MM.1S (cell line): ENCODE measurements around the gene EXOSC10.

Source experiments
- DNase-seq: peaks from one replicate; pipeline ENCODE4 v3.0.0-alpha.2; 2015
- H2AFZ ChIP-seq: fragments of 300-600 bp; sonication (generic); 2 replicates; pipeline ENCODE4 v1.6.0; 2016; ENCODE audit warnings: antibody characterized with exemption, low read length
- H3F3A ChIP-seq: fragments of 300-600 bp; sonication (generic); 2 replicates; pipeline ENCODE4 v1.6.1; 2016; ENCODE audit warnings: mild to moderate bottlenecking, antibody characterized with exemption, low read length, moderate library complexity, mixed read lengths; ENCODE audit not compliant: insufficient read depth
- H3K27ac ChIP-seq: fragments of 300-600 bp; sonication (generic); 2 replicates; pipeline ENCODE4 v1.5.1; 2016; ENCODE audit warnings: mild to moderate bottlenecking, low read length
- H3K27me3 ChIP-seq: fragments of 300-600 bp; sonication (generic); replicated peaks from 2 replicates; pipeline ENCODE4 v1.6.0; 2016; ENCODE audit warnings: low read length; ENCODE audit not compliant: insufficient read depth
- H3K36me3 ChIP-seq: fragments of 300-600 bp; sonication (generic); replicated peaks from 2 replicates; pipeline ENCODE4 v1.6.1; 2016; ENCODE audit warnings: mild to moderate bottlenecking, low read length, mixed read lengths; ENCODE audit not compliant: insufficient read depth
- H3K4me1 ChIP-seq: fragments of 300-600 bp; sonication (generic); 2 replicates; pipeline ENCODE4 v1.6.1; 2016; ENCODE audit warnings: low read length, mixed read lengths
- H3K4me2 ChIP-seq: fragments of 300-600 bp; sonication (generic); 2 replicates; pipeline ENCODE4 v1.6.0; 2016; ENCODE audit warnings: low read depth, low read length
- H3K4me3 ChIP-seq: fragments of 300-600 bp; sonication (generic); 2 replicates; pipeline ENCODE4 v1.5.1; 2016; ENCODE audit warnings: low read length, mixed read lengths
- H3K79me2 ChIP-seq: fragments of 300-600 bp; sonication (generic); 2 replicates; pipeline ENCODE4 v1.6.1; 2016; ENCODE audit warnings: mixed run types, low read length, mixed read lengths
- H3K9ac ChIP-seq: fragments of 300-600 bp; sonication (generic); 2 replicates; pipeline ENCODE4 v1.6.1; 2016; ENCODE audit warnings: low read length, mixed read lengths
- H3K9me2 ChIP-seq: fragments of 300-600 bp; sonication (generic); replicated peaks from 2 replicates; pipeline ENCODE4 v1.6.1; 2016; ENCODE audit warnings: mild to moderate bottlenecking, low read length, mixed read lengths; ENCODE audit not compliant: insufficient read depth
- H3K9me3 ChIP-seq: fragments of 300-600 bp; sonication (generic); replicated peaks from 2 replicates; pipeline ENCODE4 v1.6.1; 2016; ENCODE audit warnings: mild to moderate bottlenecking, low read length, mixed read lengths; ENCODE audit not compliant: insufficient read depth
- H4K20me1 ChIP-seq: fragments of 300-600 bp; sonication (generic); 2 replicates; pipeline ENCODE4 v1.6.1; 2016; ENCODE audit warnings: mild to moderate bottlenecking, low read length, moderate library complexity, mixed read lengths; ENCODE audit not compliant: insufficient read depth
- EZH2 ChIP-seq: fragments of 300-600 bp; sonication (generic); optimal IDR thresholded peaks from 2 replicates; pipeline ENCODE3; 2017; ENCODE audit warnings: low read depth, mild to moderate bottlenecking, antibody characterized with exemption, low read length, mixed read lengths
- EZH2phosphoT487 ChIP-seq: fragments of 300-600 bp; sonication (generic); IDR thresholded peaks from 2 replicates; pipeline ENCODE4 v1.6.1; 2018; ENCODE audit warnings: antibody characterized with exemption, low read length
- TF ChIP-seq, protein P1 (sequence below): fragments of 300-600 bp; sonication (generic); IDR thresholded peaks from 2 replicates; pipeline ENCODE4 v1.5.1; 2016; ENCODE audit warnings: antibody characterized with exemption, low read length, mixed read lengths

Gene EXOSC10

DNA sequence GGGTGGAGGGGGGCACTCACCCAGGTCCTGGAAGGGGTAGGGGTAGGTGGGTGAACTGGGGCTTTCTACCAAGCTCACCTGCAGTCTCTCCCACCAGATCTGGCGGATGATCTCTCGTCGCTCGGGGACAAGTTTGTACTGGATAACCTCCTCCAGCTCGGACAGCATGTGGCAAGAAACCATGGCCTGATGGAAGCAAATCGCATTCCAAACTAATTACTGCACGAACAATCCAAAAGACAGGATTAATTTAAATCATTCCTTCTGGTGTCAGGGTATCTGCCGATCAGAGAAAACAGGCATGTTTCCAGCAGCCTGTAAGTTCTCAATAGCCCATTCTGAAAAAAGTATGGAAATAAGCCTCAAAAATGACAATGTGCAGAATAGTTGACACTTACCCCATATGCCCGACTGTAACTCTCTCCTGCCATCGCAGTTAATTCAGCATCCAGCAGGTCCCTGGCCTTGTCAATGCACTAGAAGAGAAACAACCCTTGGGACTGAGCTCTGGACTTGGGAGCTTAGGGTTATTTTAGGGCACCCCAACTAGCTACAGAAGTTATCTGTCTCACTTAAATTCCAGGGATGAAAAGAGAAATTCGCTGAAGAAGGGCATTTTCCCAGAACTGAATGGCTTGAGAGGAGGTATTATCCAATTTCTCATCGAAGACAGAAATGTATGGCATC is 45.0 kb upstream of the EXOSC10 start:
- no peak overlapping the region for H3K4me2 ChIP-seq
- H2AFZ ChIP-seq: no peak overlapping the region
- no peaks in the 10 kb centered on the region for H3F3A ChIP-seq
- TF ChIP-seq, protein P1, sequence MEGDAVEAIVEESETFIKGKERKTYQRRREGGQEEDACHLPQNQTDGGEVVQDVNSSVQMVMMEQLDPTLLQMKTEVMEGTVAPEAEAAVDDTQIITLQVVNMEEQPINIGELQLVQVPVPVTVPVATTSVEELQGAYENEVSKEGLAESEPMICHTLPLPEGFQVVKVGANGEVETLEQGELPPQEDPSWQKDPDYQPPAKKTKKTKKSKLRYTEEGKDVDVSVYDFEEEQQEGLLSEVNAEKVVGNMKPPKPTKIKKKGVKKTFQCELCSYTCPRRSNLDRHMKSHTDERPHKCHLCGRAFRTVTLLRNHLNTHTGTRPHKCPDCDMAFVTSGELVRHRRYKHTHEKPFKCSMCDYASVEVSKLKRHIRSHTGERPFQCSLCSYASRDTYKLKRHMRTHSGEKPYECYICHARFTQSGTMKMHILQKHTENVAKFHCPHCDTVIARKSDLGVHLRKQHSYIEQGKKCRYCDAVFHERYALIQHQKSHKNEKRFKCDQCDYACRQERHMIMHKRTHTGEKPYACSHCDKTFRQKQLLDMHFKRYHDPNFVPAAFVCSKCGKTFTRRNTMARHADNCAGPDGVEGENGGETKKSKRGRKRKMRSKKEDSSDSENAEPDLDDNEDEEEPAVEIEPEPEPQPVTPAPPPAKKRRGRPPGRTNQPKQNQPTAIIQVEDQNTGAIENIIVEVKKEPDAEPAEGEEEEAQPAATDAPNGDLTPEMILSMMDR: no peak
- TF ChIP-seq EZH2 (no peak), EZH2phosphoT487 (no peak)
- H3K4me3 ChIP-seq: no peak overlapping the region
- no peaks in the 10 kb centered on the region for H3K4me1 ChIP-seq
- no peaks in the 10 kb centered on the region for H3K9me3 ChIP-seq
- 0 out of 2 replicates have a peak, but pooled peaks cover 4% of the 10 kb centered on the region for H3K36me3 ChIP-seq
- no peak overlapping the region for H3K27ac ChIP-seq
- no peak for DNase-seq
- no peaks in the 10 kb centered on the region for H3K9me2 ChIP-seq
- H3K9ac ChIP-seq: no peak overlapping the region
- H3K79me2 ChIP-seq: no peaks in the 10 kb centered on the region
- H4K20me1 ChIP-seq: no peaks in the 10 kb centered on the region
- no peaks in the 10 kb centered on the region for H3K27me3 ChIP-seq

DNA sequence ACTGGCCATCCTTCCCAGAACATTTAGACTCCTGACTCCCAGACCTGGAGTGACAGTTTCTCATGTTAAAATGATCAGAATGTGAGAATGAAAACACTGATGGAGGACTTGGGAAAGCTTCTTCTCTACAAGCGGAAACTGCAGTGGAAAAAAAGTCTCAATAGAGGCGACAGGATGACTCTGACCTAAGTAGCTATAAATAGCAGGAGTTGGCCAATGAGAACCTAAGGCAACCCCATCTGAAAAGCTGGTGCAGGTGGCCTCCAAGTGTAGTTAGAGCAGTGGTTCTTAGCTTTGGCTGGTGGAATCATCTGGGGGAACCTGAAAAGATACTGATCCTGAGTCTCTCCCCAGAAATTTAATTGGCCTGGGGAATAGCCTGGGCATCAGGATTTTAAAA is 44.2 kb upstream of the EXOSC10 start:
- no peak overlapping the region for H3K4me3 ChIP-seq
- H3K9me3 ChIP-seq: no peaks in the 10 kb centered on the region
- H3K27me3 ChIP-seq: no peaks in the 10 kb centered on the region
- no peak overlapping the region for H3K4me2 ChIP-seq
- no peak overlapping the region for H3K9ac ChIP-seq
- peaks cover 7% of the 10 kb centered on the region; the same call in 1 of the 2 replicates for H3K36me3 ChIP-seq
- no peaks in the 10 kb centered on the region for H4K20me1 ChIP-seq
- DNase-seq: no peak
- no peaks in the 10 kb centered on the region for H3F3A ChIP-seq
- H3K27ac ChIP-seq: no peak overlapping the region
- no peaks in the 10 kb centered on the region for H3K9me2 ChIP-seq
- H2AFZ ChIP-seq: no peak overlapping the region
- H3K4me1 ChIP-seq: no peaks in the 10 kb centered on the region
- H3K79me2 ChIP-seq: no peaks in the 10 kb centered on the region
- TF ChIP-seq, protein P1: no peak
- TF ChIP-seq EZH2 (no peak), EZH2phosphoT487 (no peak)

DNA sequence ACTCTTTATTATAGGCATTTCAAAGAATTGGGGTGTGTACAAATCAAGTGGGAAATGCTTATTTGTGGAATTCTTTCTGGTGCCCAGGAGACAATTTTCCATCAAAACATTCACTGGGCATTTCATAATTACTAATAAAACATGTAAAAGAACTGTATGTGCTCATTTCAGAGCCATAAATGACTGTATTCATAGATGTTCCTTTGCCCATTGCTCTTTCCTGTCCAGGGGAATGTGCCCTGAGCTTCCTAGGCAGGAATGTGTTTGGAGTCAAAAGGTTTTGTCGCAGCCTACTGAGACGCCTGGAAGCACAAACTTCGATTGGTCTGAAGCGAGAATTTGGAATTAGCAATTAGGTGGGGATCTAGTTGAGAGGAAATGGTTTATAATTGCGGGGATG is 43.7 kb upstream of the EXOSC10 start:
- Histone ChIP-seq H2AFZ (no peak overlapping the region), H3K27ac (no peak overlapping the region), H3K9me3 (no peaks in the 10 kb centered on the region), H3K9me2 (no peaks in the 10 kb centered on the region), H3K4me3 (no peak overlapping the region), H3K4me2 (no peak overlapping the region), H3K36me3 (peaks cover 8% of the 10 kb centered on the region; the same call in 1 of the 2 replicates), H3K79me2 (no peaks in the 10 kb centered on the region), H3K4me1 (no peaks in the 10 kb centered on the region), H4K20me1 (no peaks in the 10 kb centered on the region), H3K9ac (no peak overlapping the region), H3F3A (no peaks in the 10 kb centered on the region), H3K27me3 (no peaks in the 10 kb centered on the region)
- DNase-seq: no peak
- TF ChIP-seq EZH2 (no peak), EZH2phosphoT487 (no peak)
- TF ChIP-seq, protein P1: no peak
